SK-N-MC (cell line): ENCODE data around the gene MCF2L.

ENCODE experiments used
- DNase-seq: peaks from one replicate; pipeline ENCODE4 v3.0.0-alpha.2; 2011; ENCODE audit warnings: low read depth, low spot score
- H3K27ac ChIP-seq: fragments of 200-600 bp; sonication (generic); 2 replicates; pipeline ENCODE4 v1.5.1; 2016; ENCODE audit warnings: mixed run types
- H3K36me3 ChIP-seq: fragments of 200-600 bp; sonication (generic); 2 replicates; pipeline ENCODE4 v1.6.1; 2017; ENCODE audit warnings: antibody characterized with exemption, low read length, mixed read lengths; ENCODE audit not compliant: insufficient read depth
- H3K4me3 ChIP-seq: fragments of 200-600 bp; sonication (generic); 2 replicates; pipeline ENCODE4 v1.5.1; 2016
- H3K9ac ChIP-seq: fragments of 200-600 bp; sonication (generic); 2 replicates; pipeline ENCODE4 v1.8.0; 2017; ENCODE audit warnings: mixed run types, mixed read lengths; ENCODE audit not compliant: insufficient read length
- H3K9me3 ChIP-seq: fragments of 200-600 bp; sonication (generic); 2 replicates; pipeline ENCODE4 v1.6.1; 2017; ENCODE audit warnings: low read depth, mild to moderate bottlenecking, antibody characterized with exemption, low read length, moderate library complexity, mixed read lengths
- EZH2 ChIP-seq: fragments of 200-600 bp; sonication (generic); IDR thresholded peaks from one replicate; pipeline ENCODE4 v1.6.1; 2017; ENCODE audit warnings: antibody characterized with exemption
- FOXP2 ChIP-seq: optimal IDR thresholded peaks from 2 replicates; pipeline ENCODE3; 2011; ENCODE audit warnings: mild to moderate bottlenecking, moderate library complexity; ENCODE audit not compliant: insufficient read depth; ENCODE audit errors: extremely low read length, control extremely low read depth
- POLR2AphosphoS5 ChIP-seq: IDR thresholded peaks from 2 replicates; pipeline ENCODE4 v1.6.1; 2012; ENCODE audit warnings: mild to moderate bottlenecking, low read depth, low read length, borderline replicate concordance

MCF2L gene

DNA sequence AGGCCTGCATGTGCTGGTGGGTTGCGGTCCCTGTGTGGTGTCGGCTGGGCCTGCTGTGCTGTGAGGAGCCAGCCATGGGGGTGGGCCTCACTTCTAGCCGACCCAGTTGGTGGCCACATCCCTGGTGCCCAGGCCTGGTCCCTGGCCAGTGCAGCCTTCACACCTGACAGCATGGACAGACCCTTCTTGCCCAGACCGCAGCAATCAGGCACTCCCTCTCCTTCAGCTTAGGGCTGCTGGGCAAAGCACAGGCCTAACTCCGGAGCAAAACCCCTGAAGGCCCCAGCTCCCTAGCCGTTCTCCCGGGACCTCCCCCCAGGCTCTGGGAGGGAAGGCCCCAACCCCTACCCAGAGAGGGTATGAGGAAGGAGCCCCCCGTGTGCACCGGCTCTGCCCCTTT is 6.6 kb upstream of the MCF2L start:
- H3K4me3 ChIP-seq = no peak overlapping the region
- no peaks in the 10 kb centered on the region for H3K9me3 ChIP-seq
- DNase-seq = no peak
- H3K9ac ChIP-seq = no peak overlapping the region
- H3K36me3 ChIP-seq = no peaks in the 10 kb centered on the region
- no peak overlapping the region for H3K27ac ChIP-seq
- no peak for TF ChIP-seq EZH2
- no peak for TF ChIP-seq FOXP2
- no peak for TF ChIP-seq POLR2AphosphoS5

GRCh38 chr13:112962911-112963625 is 5.9 kb upstream of the MCF2L start:
- Histone ChIP-seq H3K4me3 (no peak overlapping the region), H3K27ac (no peak overlapping the region), H3K36me3 (no peaks in the 10 kb centered on the region), H3K9me3 (no peaks in the 10 kb centered on the region), H3K9ac (no peak overlapping the region)
- no peak for TF ChIP-seq POLR2AphosphoS5
- TF ChIP-seq EZH2 = no peak
- TF ChIP-seq FOXP2 = no peak
- no peak for DNase-seq

- Histone ChIP-seq H3K36me3 (no peaks in the 10 kb centered on the region), H3K4me3 (no peak overlapping the region), H3K9ac (no peak overlapping the region), H3K9me3 (no peaks in the 10 kb centered on the region), H3K27ac (no peak overlapping the region)
- TF ChIP-seq FOXP2 = no peak
- TF ChIP-seq EZH2 = no peak
- TF ChIP-seq POLR2AphosphoS5 = no peak
- DNase-seq = no peak
These were observed 5.4 kb upstream of the MCF2L start for GRCh38 chr13:112963641-112964040.

DNA sequence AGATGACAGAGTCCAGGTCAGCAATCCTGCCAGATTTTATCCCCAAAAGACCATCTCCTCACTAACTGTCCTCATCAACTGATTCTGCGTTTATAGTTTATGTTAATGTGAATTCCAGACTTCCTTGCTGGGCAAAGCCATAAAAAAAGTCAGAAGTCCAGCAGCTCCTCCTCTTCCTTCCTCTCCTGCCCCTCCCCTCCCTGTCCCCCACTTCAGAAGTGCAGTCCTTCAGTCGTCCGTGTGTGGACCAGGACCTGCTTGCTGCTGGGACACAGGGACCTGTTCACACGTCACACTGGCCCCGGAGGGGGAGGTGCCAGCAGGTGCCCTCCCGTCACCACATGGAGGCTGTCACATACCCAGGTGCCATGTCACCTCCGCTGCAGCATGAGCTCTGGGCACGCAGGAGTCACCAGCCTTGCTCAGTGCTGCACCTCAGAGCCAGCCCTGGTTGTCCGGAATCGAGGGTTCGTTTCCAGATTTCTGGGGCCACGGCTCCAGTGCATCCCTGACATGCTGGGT is 4.0 kb upstream of the MCF2L start:
- H3K4me3 ChIP-seq = no peak overlapping the region
- no peaks in the 10 kb centered on the region for H3K36me3 ChIP-seq
- TF ChIP-seq FOXP2 (no peak), EZH2 (no peak), POLR2AphosphoS5 (no peak)
- no peak overlapping the region for H3K9ac ChIP-seq
- H3K27ac ChIP-seq = no peak overlapping the region
- no peak for DNase-seq
- no peaks in the 10 kb centered on the region for H3K9me3 ChIP-seq

- Histone ChIP-seq H3K27ac (no peak overlapping the region), H3K36me3 (no peaks in the 10 kb centered on the region), H3K9ac (no peak overlapping the region), H3K4me3 (no peak overlapping the region), H3K9me3 (no peaks in the 10 kb centered on the region)
- no peak for TF ChIP-seq POLR2AphosphoS5
- TF ChIP-seq EZH2 = no peak
- no peak for TF ChIP-seq FOXP2
- no peak for DNase-seq
These were observed 3.4 kb upstream of the MCF2L start for GRCh38 chr13:112965573-112966115.

DNA sequence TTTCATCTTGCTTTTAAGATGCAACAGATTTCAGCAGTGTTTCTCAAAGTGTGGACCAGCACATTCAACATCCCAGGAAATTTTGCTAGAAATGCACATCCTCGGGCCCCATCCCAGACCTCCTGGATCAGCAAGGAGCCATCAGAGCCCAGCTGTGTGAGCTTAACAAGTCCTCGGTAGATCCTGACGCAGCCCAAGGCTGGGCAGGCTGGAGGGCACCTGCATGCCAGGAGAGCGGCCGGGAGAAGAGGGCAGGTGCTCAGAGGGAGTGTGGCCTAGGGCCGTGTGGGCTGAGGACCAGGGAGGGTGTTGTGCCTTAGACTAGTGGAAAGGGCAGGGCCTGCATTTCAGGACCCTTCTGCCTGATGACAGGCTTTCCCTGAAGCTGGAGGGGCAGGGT is 2.2 kb upstream of the MCF2L start:
- no peaks in the 10 kb centered on the region for H3K36me3 ChIP-seq
- no peak overlapping the region for H3K27ac ChIP-seq
- no peak for TF ChIP-seq POLR2AphosphoS5
- TF ChIP-seq FOXP2 = no peak
- no peak for TF ChIP-seq EZH2
- H3K4me3 ChIP-seq = no peak overlapping the region
- no peak overlapping the region for H3K9ac ChIP-seq
- no peaks in the 10 kb centered on the region for H3K9me3 ChIP-seq
- no peak for DNase-seq

- no peak overlapping the region for H3K4me3 ChIP-seq
- no peak overlapping the region for H3K9ac ChIP-seq
- no peak for DNase-seq
- TF ChIP-seq EZH2 = no peak
- TF ChIP-seq FOXP2 = no peak
- no peak for TF ChIP-seq POLR2AphosphoS5
- H3K9me3 ChIP-seq = no peaks in the 10 kb centered on the region
- no peak overlapping the region for H3K27ac ChIP-seq
- H3K36me3 ChIP-seq = no peaks in the 10 kb centered on the region
These were observed 1.2 kb upstream of the MCF2L start for GRCh38 chr13:112967686-112968379.

DNA sequence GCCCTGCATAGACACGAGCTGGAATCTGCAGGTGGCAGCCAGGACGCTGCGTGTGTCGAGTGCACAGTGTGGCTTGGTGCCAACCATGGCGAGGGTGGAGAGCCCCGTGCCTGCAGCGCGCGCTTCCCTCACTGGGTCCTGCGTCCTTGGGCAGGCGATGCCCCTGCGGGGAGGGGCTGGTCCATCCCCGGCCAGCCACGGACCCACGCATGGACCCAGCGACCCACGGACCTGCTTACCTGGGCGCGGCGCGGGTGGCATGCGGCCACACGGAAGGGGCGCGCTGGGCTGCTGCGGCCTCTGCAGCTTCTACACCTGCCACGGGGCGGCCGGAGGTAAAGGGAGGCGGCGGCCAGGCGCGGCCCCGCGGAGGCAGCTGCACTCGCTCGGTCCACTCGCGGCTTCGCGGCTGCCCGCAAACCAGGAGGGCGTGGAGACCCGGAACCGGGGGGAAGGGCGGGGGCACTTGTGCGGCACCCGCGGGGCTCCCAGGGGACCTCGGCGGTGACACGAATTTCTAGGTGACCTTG is 569 bp upstream of the MCF2L start:
- Histone ChIP-seq H3K9ac (no peak overlapping the region), H3K9me3 (no peaks in the 10 kb centered on the region), H3K27ac (no peak overlapping the region), H3K36me3 (no peaks in the 10 kb centered on the region), H3K4me3 (peak overlapping the region; percentile 59)
- no peak for DNase-seq
- no peak for TF ChIP-seq FOXP2
- peak; percentile 64 for TF ChIP-seq EZH2
- no peak for TF ChIP-seq POLR2AphosphoS5
